Psoas muscle (tissue), 8 donors: ENCODE measurements around the gene KIF3B. TPM values are rescaled to one million over a fixed set of nuclear protein-coding genes. Genes with fewer than 3 reads are reported as not detected.

Experiments
- ATAC-seq, 4 donors: fragments of 200-7000 bp; cut with Tn5 transposase; one replicate each; pipeline ENCODE4 v1.9.1; 2020; ENCODE audit warnings: moderate library complexity in 3 of 4, mild to moderate bottlenecking in 2 of 4
- DNase-seq, 2 donors: peaks; one replicate each; pipeline ENCODE4 v3.0.0-alpha.2; 2020
- H3K27ac ChIP-seq: fragments of 200-600 bp; one replicate; pipeline ENCODE4 v1.8.0; 2022
- H3K27me3 ChIP-seq, 3 donors: fragments of 200-600 bp in 1 of 3; one replicate each; pipeline versions ENCODE4 v1.6.1 to v1.8.0; 2013 to 2022; ENCODE audit warnings: low read length in 2 of 3, mild to moderate bottlenecking in 2 of 3, moderate library complexity in 1 of 3; ENCODE audit not compliant: insufficient read depth in 3 of 3
- H3K36me3 ChIP-seq, 2 donors: fragments of 200-600 bp in 1 of 2; one replicate each; pipeline versions ENCODE4 v1.6.1 to v1.8.0; 2013 to 2022; ENCODE audit warnings: low read depth in 1 of 2, mild to moderate bottlenecking in 1 of 2, moderate library complexity in 1 of 2; ENCODE audit not compliant: insufficient read depth in 1 of 2
- H3K4me1 ChIP-seq: fragments of 200-600 bp; one replicate; pipeline ENCODE4 v1.8.0; 2022
- H3K4me3 ChIP-seq: fragments of 200-600 bp; one replicate; pipeline ENCODE4 v1.8.0; 2022; ENCODE audit warnings: mild to moderate bottlenecking
- H3K9me3 ChIP-seq: fragments of 200-600 bp; one replicate; pipeline ENCODE4 v1.8.0; 2022
- CTCF ChIP-seq: fragments of 200-600 bp; IDR thresholded peaks from one replicate; pipeline ENCODE4 v1.8.0; 2022; ENCODE audit warnings: antibody characterized with exemption
- WGBS, 3 donors: extraction: QIAGEN DNeasy Blood & Tissue Kit; methylation state at CpG; one replicate each; pipeline versions ENCODE4 v1.1.6 to v1.1.7; 2013; 5-methylcytosine and 5-hydroxymethylcytosine counted together
- intact Hi-C, 2 donors: fragments of 100-400 bp; cut with DNase I; formaldehyde crosslinking; loops; one replicate each; pipeline versions ENCODE4 v1.11.0 to v1.14.2; 2022
- long read RNA-seq, 2 donors: library from polyadenylated mRNA; unstranded; transcript quantifications; one replicate each; pipeline ENCODE4 v2.0.0, GENCODE V29; 2021
- polyA plus RNA-seq, 3 donors: library from polyadenylated mRNA; stranded (reverse); fragments of 200-250 nt; gene quantifications; one replicate each; pipeline ENCODE4 v1.2.3, GENCODE V29; 2013
- total RNA-seq, 4 donors: library from RNA; stranded (reverse); fragmentation: NEBNext Ultra II Directional in 2 of 4; extraction: Animal tissue kit (Norgen Biotek cat#: 25700) in 2 of 4; gene quantifications; one replicate each; pipeline versions ENCODE4 v1.2.1 to v1.2.4, GENCODE V29; 2021 to 2023
- donor health status: healthy with polysubstance abuse.
- donor health status: DM: no; HTN: no; CAD: no; lungs with moderate emphysema.
- donor health status: Bipolar disorder and iron deficiency.
- donor health status: healthy.
- donor health status: DM: yes; HTN: yes; CAD: no.
- donor health status: DM: no; HTN: no; CAD: no.
- donor health status: DM: no; HTN: no; CAD: no.
- donor health status: DM: yes; HTN: yes; CAD: no.

KIF3B gene
- 1 to 10 TPM; 4.2 to 8.5 (median 6.7) TPM for total RNA-seq
- 10 to 100 TPM in 1 of 3 donors, 1 to 10 TPM in 2; 3.3 to 11.4 (median 9.6) TPM for polyA plus RNA-seq
- long read RNA-seq, donor 1, partial matches to known transcripts, result 0 of 1 reads
- long read RNA-seq, donor 1, other reads (novel, unspliced or antisense), result 1 of 1 reads
- long read RNA-seq, donor 2, partial matches to known transcripts, result 5 of 5 reads
- long read RNA-seq, donor 2, other reads (novel, unspliced or antisense), result 0 of 5 reads

DNA sequence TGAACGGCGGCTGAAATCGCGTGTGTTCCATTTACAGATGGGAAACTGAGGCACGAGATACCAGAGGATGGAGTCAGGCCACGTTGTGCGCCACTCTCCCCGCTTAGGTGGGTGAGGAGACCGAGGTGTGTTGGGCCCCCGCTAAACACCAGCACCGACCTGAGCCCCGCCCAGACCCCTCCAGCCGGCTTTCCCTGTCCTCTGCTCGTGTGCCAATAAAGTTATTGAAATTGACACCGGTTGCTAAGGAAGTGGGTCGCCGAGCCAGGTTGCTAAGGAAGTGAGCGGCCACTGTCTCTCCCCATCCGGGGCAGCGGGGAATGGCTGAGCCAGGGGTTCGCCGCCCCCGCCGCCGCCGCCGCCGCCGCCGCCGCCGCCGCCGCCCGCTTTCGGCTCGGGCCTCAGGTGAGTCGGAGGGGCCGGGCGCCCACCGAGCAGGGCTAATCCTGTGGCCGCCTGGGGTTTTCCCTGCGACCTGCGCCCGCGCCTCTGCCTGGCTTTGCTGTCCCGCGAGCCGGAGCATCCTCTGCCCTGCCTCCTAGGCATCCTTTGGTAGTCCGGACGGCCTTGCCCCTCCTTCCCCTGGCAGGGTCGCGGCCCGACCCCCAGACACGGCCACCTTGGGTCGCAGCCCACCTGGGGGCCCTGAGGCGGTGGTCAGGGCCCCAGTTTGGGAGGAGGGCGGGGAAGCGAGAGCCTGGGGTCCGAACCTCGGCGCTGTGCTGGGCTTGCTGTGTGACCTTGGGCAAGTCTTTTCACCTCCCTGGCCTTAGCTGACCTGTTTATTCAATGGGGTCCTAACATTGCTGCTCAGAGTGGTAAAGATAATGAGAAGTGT, at the start of gene KIF3B:
KIF3B (plus strand) TSS at position 291 of the 838 bp plus-strand sequence. CDS start 32,127 bp downstream, outside the sequence.
- H3K27ac ChIP-seq, result peak within 1 kb of the TSS; percentile 73
- no peak for TF ChIP-seq CTCF

DNA sequence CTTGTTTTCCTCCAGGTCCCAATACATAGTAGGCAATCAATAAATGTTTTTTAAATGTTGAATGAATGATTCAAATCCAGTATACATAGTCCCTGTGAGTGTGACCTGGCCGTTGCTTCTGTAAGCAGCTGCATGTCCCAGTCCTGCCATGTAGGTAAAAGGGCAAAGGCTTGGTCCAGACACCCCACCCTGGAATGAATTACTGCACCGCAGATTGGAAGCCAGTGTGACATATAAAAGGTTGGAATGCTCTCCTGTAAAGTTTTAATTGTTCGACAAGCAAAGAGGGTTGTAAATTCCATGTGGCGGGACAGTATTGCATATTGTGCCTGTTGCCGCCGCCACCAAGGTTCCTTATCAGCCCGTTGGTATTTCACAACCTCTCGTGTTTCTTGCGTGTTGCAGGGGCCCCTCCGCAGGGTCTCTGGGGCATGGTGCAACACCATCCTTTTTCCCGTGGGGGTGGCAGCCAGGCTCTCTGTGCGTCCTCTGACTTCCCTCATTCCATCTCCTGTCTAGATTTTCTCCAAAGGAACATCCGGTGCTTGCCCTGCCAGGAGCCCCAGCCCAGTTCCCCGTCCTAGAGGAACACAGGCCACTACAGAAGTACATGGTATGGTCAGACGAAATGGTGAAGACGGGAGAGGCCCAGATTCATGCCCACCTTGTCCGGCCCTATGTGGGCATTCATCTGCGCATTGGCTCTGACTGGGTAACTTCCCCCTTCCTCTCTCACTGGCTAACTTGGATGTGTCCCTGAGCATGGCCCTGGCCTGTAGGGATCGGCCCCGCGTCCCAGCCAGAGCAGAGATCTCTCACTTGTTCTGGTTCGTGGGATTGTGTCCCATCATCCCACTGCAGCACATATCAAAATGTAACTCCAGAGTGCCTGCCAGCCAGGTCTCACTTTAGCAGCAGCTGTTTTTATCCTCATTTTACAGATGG, 49.4 kb upstream of the KIF3B start:
- no peaks in the 10 kb centered on the region for H3K27me3 ChIP-seq
- ATAC-seq (peak; percentile 71 to 94 (median 82)), DNase-seq (no peak)
- no peaks in the 10 kb centered on the region for H3K9me3 ChIP-seq
- intact Hi-C loops, result no loop called here
- WGBS, 3 donors, result 50 to 55% (median 50%) methylated on average over 22 of the region's 22 CpGs
- peak overlapping the region; percentile 28 for H3K4me3 ChIP-seq
- peak overlapping the region; percentile 67 for H3K27ac ChIP-seq
- TF ChIP-seq CTCF, result no peak
- H3K36me3 ChIP-seq, result peaks cover 2 to 89% of the 10 kb centered on the region in 2 donors
- H3K4me1 ChIP-seq, result peaks cover 13% of the 10 kb centered on the region

More for the DNA sequence above, at the start of gene KIF3B:
- Histone ChIP-seq H3K4me1 (peaks cover 9% of the 10 kb centered on the region), H3K36me3 (peaks cover 0 to 5% of the 10 kb centered on the region in 2 donors), H3K9me3 (no peaks in the 10 kb centered on the region), H3K27me3 (no peaks in the 10 kb centered on the region), H3K4me3 (peak within 1 kb of the TSS; percentile 89)
- ATAC-seq, result peak; percentile 96 to 98 (median 98)
- intact Hi-C loops, result no loop called here
- WGBS, 3 donors, result 1 to 3% (median 2%) methylated on average over 35 to 62 of the region's 62 CpGs
- peak; percentile 88 to 93 for DNase-seq

- no peak for TF ChIP-seq CTCF
- Histone ChIP-seq H3K9me3 (no peaks in the 10 kb centered on the region), H3K36me3 (peaks cover 2 to 89% of the 10 kb centered on the region in 2 donors), H3K27me3 (no peaks in the 10 kb centered on the region), H3K27ac (no peak overlapping the region), H3K4me1 (peaks cover 13% of the 10 kb centered on the region), H3K4me3 (no peak overlapping the region)
- DNase-seq (no peak), ATAC-seq (no peak)
- intact Hi-C loops, result no loop called here
- 94 to 96% (median 95%) methylated on average over 5 of the region's 5 CpGs for WGBS, 3 donors
Observed at GRCh38 chr20:32229251-32229747, 48.2 kb upstream of the KIF3B start.

DNA sequence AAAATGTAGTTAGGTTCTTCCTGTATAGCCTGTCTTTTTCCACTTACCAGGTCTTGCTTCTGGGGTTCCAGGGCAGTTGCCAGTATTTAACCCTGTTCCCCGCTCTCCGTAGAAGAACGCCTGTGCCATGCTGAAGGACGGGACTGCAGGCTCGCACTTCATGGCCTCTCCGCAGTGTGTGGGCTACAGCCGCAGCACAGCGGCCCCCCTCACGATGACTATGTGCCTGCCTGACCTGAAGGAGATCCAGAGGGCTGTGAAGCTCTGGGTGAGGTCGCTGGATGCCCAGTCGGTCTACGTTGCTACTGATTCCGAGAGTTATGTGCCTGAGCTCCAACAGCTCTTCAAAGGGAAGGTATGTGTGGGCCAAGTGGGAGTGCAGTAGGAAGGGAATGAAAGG, 46.7 kb upstream of the KIF3B start:
- H3K36me3 ChIP-seq, result peaks cover 4 to 89% of the 10 kb centered on the region in 2 donors
- TF ChIP-seq CTCF, result no peak
- H3K4me3 ChIP-seq, result no peak overlapping the region
- WGBS, 3 donors, result 93 to 96% (median 94%) methylated on average over 13 of the region's 13 CpGs
- intact Hi-C loops, result no loop called here
- DNase-seq (no peak), ATAC-seq (no peak)
- H3K9me3 ChIP-seq, result no peaks in the 10 kb centered on the region
- peaks cover 13% of the 10 kb centered on the region for H3K4me1 ChIP-seq
- H3K27me3 ChIP-seq, result no peaks in the 10 kb centered on the region
- H3K27ac ChIP-seq, result no peak overlapping the region
